Muscle of arm (tissue), 12 donors: Measurements from ENCODE around the gene LYPD4. TPM values are rescaled to one million over a fixed set of nuclear protein-coding genes. Genes with fewer than 3 reads are reported as not detected.

Source experiments
- DNase-seq: peaks from one replicate; pipeline ENCODE4 v3.0.0-alpha.2; 2013
- polyA plus RNA-seq, 12 donors: library from polyadenylated mRNA; unstranded; fragments of 120-200 nt; gene quantifications; one replicate each; pipeline ENCODE4 v1.2.1, GENCODE V29; 2013; ENCODE audit not compliant: insufficient read length in 12 of 12

Gene LYPD4
- polyA plus RNA-seq, 12 donors: not detected

- DNase-seq: no peak
Observed at GRCh38 chr19:41859213-41859617, 14.7 kb upstream of the LYPD4 start.

DNA sequence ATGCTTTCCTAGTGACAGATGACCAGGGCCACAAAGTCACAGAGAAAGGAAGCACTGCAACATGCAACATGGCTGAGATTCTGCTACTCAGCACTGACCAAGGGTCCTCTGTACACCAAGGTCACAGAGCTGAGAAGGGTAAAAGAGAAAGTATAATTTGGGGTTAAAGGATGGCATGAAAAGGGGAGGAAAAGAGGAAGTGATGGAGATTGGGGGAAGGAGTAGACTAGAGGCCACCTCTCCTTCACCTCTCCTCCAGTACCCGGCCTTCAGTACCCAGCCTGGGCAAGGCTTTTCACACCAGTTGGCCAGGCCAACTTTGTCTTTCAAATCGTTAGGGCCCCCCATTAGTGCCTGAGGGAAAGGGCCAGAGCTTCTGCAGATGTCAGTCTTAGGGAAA lies 9.3 kb upstream of the LYPD4 start:
- DNase-seq: no peak

DNA sequence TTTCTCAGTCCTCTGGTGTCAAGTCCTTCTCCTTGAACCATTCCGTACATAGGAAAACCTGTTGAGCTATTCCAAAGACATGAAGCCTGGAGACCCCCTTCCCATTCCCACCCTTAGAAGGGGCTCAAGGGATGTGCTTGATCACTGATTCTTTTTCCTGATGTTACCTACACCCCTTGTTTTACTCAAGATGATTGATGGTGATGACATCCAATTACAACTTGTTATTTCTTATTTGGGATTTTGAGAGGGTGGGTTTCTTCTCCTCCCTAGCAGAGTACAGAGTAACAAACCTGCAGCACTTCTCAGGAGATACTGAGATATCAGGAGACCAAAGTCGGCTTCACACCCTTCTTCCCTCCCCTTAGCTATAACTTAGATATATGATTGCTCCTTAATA lies 8.9 kb upstream of the LYPD4 start:
- no peak for DNase-seq

- no peak for DNase-seq
Observed at GRCh38 chr19:41851456-41851855, 7.0 kb upstream of the LYPD4 start.

DNA sequence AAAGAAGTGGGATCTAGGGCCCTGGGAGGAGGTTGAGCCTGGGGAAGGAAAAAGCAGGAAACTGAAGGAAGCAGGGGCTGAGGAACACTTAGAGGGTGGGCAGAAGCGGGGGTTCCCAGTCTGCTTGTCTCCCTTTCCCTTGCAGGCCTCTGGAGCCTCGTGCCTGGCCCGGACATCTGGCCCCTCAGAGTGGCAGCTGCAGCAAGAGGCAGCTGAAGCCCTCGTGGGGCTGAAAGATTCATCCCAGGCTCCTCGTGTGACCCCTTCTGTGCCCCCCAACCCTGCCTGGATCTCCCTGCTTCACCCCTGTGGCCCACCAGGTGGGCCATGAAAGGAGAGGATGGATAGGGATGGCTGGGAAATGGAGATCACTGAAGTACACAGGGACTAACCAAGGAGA lies 5.9 kb upstream of the LYPD4 start:
- no peak for DNase-seq

- DNase-seq: no peak
Observed at GRCh38 chr19:41849067-41849466, 4.6 kb upstream of the LYPD4 start.

- DNase-seq: no peak
Observed at GRCh38 chr19:41848666-41849065, 4.2 kb upstream of the LYPD4 start.

- no peak for DNase-seq
Observed at GRCh38 chr19:41847351-41848105, 3.0 kb upstream of the LYPD4 start.

- no peak for DNase-seq
Observed at GRCh38 chr19:41845051-41845590, 638 bp upstream of the LYPD4 start.

DNA sequence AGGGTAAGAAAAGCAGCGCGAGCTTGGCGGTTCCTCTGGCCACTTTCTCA lies 343 bp upstream of the LYPD4 start, which contains the start of gene DMRTC2:
Gene DMRTC2 (plus strand): TSS at position 42 of the 50 bp plus-strand sequence. CDS start 2,387 bp downstream, outside the sequence.
- DNase-seq: no peak

GRCh38 chr19:41843371-41843770 lies 1.1 kb downstream of the LYPD4 start:
- no peak for DNase-seq

GRCh38 chr19:41839211-41839610 lies 5.3 kb downstream of the LYPD4 start:
- DNase-seq: no peak

DNA sequence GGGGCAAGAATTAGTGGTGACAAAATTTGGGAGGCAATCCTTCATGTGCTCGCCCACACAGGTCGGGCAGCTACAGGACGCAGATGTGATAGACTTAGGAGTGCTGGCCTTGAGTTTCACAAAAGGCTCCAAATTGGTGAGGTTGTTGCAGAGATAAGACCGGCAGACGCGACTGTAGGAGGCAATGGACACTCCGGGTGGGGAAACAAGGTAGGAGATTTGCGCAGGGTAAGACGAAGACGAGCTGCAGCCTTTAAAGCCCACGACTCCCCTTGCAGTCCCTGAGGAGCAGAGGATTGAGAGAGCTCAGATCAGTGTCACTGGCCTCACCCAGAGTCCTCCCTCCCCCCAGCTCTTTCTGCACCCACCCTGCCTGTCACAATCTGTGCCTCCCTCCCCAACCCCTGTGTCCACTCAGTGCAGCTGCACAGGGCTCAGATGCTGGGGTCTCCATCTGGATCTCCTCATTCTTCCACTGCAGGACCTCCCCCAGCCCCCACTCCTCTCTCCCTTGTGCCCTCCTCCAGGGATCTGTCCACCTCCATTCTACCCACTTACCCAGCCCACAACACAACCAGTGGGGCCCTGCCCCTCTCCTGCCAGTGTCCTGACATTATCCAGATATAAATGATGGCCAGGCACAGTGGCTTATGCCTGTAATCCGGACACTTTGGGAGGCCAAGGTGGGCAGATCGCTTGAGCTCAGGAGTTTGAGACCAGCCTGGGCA lies 6.3 kb downstream of the LYPD4 start:
- DNase-seq: no peak

GRCh38 chr19:41821003-41821735 lies 23.3 kb downstream of the LYPD4 start:
- DNase-seq: no peak

GRCh38 chr19:41816761-41817160 lies 27.7 kb downstream of the LYPD4 start:
- DNase-seq: no peak

DNA sequence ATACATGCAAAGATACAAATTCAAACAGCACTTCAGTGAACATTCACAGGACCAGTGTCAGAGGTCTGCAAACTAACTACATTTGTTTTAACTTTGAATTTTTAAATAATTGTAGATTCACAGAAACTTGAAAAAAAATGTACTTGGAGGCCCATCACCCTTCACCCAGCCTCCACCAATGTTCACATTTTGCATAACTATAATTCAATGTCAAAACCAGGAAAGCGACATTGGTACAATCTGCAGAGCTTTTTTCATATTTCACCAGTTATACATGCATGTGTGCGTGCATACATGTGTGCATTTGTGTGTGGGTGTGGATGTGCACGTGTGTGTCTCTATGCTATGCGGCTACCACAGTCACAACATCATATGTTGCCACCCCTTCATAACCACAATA lies 29.2 kb downstream of the LYPD4 start:
- DNase-seq: no peak

DNA sequence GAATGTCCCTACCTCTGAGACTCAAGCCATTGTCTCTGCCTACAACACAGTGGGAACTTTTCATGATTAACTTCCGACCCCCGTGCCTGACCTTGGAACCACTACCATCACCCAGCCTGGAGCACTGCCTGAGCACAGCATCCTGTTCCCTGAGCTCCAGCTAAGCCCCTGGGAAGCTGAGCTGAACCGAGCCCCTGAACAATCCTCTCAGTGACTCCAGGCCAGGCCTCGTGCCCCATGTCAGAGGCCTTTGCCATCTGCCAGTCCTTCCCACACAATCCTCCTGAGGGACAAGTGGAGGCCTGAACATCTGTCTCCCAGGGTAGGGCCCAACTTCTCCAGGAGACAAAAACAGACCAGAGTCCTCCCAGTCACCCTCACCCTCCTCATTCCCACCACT lies 30.6 kb downstream of the LYPD4 start:
- DNase-seq: no peak

DNA sequence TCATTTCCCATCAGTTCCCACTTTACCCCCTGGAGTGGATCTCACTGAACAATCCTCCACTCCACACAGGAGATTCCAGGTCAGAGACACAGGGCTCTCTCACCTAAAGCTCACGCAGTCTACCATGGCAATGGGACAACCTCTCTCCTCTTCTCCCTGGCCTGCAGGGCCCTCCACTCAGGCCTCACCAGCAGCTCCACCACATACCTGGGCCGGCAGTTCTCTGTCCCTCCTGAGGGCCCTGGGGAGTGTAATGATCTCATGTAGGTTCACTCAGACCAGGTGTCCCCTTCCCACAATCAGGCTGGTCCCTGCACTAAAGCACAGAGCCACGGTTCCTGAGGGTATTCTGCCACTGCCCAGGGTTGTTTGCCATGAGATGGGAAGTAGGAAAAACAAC lies 32.5 kb downstream of the LYPD4 start:
- DNase-seq: no peak

GRCh38 chr19:41811036-41811435 lies 33.4 kb downstream of the LYPD4 start:
- DNase-seq: no peak

- no peak for DNase-seq
Observed at GRCh38 chr19:41810301-41810700, 34.2 kb downstream of the LYPD4 start.

DNA sequence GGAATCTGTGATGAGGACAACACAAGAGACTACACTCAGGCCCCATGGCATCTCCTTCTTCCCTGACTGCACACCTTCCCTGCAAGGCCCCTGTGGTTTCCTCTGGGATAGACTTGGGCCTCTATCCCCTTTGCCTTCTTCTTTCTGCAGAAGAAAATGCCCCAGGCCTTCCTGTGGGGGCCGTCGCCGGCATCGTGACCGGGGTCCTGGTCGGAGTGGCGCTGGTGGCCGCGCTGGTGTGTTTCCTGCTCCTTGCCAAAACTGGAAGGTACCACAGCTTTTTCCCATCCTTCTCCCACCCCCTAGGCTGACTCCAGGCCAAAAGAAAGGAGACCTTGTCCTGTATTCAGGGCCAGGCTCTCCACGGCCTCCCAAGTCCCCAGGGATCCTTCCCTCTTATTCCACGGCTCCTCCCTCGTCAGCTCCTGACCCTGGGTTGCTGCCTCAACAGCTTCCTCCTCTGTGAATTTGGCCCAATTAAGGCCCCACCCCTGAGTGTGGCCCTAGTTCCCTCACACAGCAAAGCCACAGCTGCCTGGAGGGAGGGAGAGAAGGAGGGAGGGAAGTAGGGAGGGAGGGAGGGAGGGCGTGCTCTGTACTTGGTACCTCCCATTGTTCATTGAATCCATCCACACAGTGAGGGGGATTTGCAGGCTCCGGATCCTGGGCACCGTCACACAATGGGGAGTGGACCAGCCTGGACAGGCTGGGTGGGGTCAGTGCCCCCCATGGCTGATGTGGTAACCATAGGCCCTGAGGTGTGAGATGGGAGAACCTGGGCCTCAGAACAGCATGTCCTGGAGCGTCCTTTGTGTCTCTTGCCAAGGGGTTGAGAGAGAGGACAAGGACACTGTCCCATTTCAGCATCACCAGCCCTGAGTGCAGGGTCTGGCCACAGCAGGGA lies 35.6 kb downstream of the LYPD4 start:
- DNase-seq: no peak

DNA sequence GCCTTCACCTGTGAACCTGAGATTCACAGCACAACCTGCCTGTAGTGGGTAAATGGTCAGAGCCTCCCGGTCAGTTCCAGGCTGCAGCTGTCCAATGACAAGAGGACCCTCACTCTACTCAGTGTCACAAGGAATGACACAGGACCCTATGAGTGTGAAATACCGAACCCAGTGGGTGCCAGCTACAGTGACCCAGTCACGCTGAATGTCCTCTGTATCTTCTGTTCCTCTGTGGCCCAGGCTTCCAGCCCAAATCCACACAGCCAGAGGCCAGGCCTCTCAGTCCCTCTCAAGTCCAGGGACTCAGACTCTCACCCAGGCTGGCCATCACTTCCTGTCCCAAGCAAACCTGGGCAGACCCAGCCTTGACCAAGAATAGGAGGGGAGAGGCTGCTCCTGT lies 37.3 kb downstream of the LYPD4 start:
- DNase-seq: no peak
